ENCODE data around the gene ABL1. TPM values are rescaled to one million over a fixed set of nuclear protein-coding genes. Genes with fewer than 3 reads are reported as not detected.
A peak's percentile ranks its signal among the peaks of the same experiment; 100 is the strongest.

The ABL1 gene
- total and polyA plus RNA-seq, 5 donors, result 21.7 to 48.2 (median 41.2) TPM

- Histone ChIP-seq H3K4me1 (ENCODE audit: control insufficient read depth, insufficient read depth, low read length) (peaks cover 6% of the 10 kb centered on the region), H3K27ac (ENCODE audit: low read length) (no peak overlapping the region), H3K9me3 (ENCODE audit: control insufficient read depth, low read length) (no peaks in the 10 kb centered on the region), H3K4me3 (ENCODE audit: low read length) (no peak overlapping the region), H3K27me3 (ENCODE audit: control insufficient read depth, insufficient read depth) (no peaks in the 10 kb centered on the region)
- DNase-seq (no peak), ATAC-seq (no peak)
- intact Hi-C loops (cut with DNase I), result no loop called here
- 93% methylated on average over 5 of the region's 5 CpGs for WGBS
These were observed 9.2 kb upstream of the ABL1 start for GRCh38 chr9:130825809-130826208.

GRCh38 chr9:130829762-130830161 is 5.3 kb upstream of the ABL1 start:
- Histone ChIP-seq H3K27ac (ENCODE audit: low read length) (no peak overlapping the region), H3K4me3 (ENCODE audit: low read length) (no peak overlapping the region), H3K4me1 (ENCODE audit: control insufficient read depth, insufficient read depth, low read length) (peaks cover 4% of the 10 kb centered on the region), H3K9me3 (ENCODE audit: control insufficient read depth, low read length) (no peaks in the 10 kb centered on the region), H3K27me3 (ENCODE audit: control insufficient read depth, insufficient read depth) (no peaks in the 10 kb centered on the region)
- 87% methylated on average over 1 of the region's 1 CpG for WGBS
- intact Hi-C loops (cut with DNase I), result loop anchor here in 1 of 4 donors (5.0 kb wide), 1 partner anchor 47 kb away; no protein-coding TSS in a partner anchor
- DNase-seq (no peak), ATAC-seq (no peak)

DNA sequence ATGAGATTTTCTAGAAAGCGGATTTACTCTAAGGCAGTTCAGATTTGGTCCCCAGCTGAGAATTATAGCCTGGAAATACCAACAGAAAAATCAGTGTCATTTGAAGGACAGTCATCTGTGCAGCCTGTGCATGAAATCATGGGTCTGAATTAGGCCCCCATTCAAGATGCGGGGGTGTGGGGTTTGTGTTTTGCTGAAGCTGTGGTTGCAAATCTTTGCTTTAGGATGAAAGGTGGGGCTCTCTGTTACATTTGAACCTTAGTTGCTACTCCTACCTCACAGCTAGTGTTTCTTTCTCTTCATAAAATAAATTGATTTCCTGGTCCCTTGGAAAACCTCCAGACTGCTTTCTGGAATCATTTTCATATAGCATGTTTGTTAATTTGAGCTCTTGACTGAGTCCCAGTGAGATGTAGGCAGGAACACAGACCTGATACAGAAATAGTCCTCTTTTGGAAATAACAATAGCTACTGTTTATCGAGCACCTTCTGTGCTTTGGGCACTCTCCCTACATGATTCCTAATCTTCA is 4.8 kb upstream of the ABL1 start:
- intact Hi-C loops (cut with DNase I), result loop anchor here in 1 of 4 donors (5.0 kb wide), 1 partner anchor 48 kb away; no protein-coding TSS in a partner anchor
- peaks cover 4% of the 10 kb centered on the region for H3K4me1 ChIP-seq (ENCODE audit: control insufficient read depth, insufficient read depth, low read length)
- WGBS, result 57% methylated on average over 3 of the region's 3 CpGs

DNA sequence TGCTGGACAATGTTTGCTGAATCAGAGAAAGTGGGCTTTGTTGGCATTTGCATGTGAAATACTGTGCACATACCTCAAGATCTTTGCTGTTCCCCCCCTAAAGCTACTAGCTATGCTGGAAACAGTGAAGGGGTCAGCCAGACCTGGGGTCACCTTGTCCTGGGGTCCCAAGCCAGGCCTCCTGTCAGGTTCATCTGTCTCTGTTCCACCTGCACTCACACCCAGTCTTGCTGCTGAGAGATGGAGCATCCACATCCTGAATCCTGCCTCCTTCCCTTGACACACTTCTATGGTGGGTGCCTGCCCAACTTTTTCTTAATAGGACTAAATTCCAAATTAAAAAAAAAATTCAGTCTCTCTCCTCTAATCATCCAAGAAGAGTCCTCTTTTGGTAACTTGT is 4.0 kb upstream of the ABL1 start:
- no peak for ATAC-seq
- H3K9me3 ChIP-seq (ENCODE audit: control insufficient read depth, low read length), result no peaks in the 10 kb centered on the region
- intact Hi-C loops (cut with DNase I), result loop anchor here in 1 of 4 donors (5.0 kb wide), 1 partner anchor 49 kb away; no protein-coding TSS in a partner anchor
- no peak for DNase-seq
- H3K4me3 ChIP-seq (ENCODE audit: low read length), result no peak overlapping the region
- H3K4me1 ChIP-seq (ENCODE audit: control insufficient read depth, insufficient read depth, low read length), result peaks cover 4% of the 10 kb centered on the region
- no peaks in the 10 kb centered on the region for H3K27me3 ChIP-seq (ENCODE audit: control insufficient read depth, insufficient read depth)
- H3K27ac ChIP-seq (ENCODE audit: low read length), result no peak overlapping the region

More for the DNA sequence above, 4.8 kb upstream of the ABL1 start:
- H3K27ac ChIP-seq (ENCODE audit: low read length), result no peak overlapping the region
- no peaks in the 10 kb centered on the region for H3K27me3 ChIP-seq (ENCODE audit: control insufficient read depth, insufficient read depth)
- ATAC-seq, result no peak
- no peak overlapping the region for H3K4me3 ChIP-seq (ENCODE audit: low read length)
- H3K9me3 ChIP-seq (ENCODE audit: control insufficient read depth, low read length), result no peaks in the 10 kb centered on the region
- DNase-seq, result no peak

DNA sequence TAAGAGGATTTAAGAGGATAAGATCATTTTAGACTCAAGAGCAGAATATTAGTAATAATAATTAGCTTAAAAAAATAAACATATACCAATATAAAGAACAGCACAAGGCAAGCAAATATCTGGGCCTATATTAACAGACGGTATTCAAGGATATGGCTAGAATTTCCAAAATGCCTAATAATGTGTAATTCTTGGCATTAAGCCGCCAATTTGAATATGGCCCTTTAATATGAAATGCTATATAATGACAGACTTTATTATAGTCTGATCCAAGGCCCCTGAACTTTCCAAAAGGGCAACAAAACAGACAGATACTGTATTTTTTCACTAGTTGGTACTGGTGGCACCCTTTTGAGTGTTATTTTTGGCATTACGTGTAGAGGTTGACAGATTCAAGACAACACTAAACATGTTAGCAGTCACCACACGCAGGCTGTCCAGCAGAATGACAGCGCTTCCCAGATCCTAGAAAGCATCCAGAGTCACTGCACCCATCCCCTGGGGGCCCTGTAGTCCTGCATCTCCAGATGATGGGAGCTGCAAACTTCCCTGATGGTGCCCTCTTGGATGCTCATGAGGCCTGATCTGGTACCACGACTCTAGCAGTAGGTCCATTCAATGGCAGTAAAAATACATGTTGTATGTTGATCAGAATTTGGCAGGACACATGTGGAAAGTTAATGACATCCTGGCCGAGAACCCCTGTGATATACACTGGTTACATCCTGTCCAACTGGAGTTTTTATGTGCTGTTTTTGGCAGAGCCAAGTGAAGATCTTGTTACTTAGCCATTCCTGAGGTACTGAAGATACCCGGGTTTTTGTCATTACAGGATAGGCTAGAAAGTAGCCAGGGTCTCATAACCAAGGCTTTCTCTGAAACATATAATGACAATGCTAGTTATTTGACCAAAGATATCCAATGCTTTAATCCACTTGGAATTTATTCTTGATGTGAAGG is 1.7 kb upstream of the ABL1 start:
- no peak for ATAC-seq
- H3K27ac ChIP-seq (ENCODE audit: low read length), result no peak overlapping the region
- H3K9me3 ChIP-seq (ENCODE audit: control insufficient read depth, low read length), result no peaks in the 10 kb centered on the region
- H3K27me3 ChIP-seq (ENCODE audit: control insufficient read depth, insufficient read depth), result no peaks in the 10 kb centered on the region
- H3K4me3 ChIP-seq (ENCODE audit: low read length), result no peak overlapping the region
- intact Hi-C loops (cut with DNase I), result loop anchor here in 1 of 4 donors (5.0 kb wide), 1 partner anchor 51 kb away; no protein-coding TSS in a partner anchor
- WGBS, result 42% methylated on average over 8 of the region's 8 CpGs
- DNase-seq, result no peak
- peaks cover 4% of the 10 kb centered on the region for H3K4me1 ChIP-seq (ENCODE audit: control insufficient read depth, insufficient read depth, low read length)

DNA sequence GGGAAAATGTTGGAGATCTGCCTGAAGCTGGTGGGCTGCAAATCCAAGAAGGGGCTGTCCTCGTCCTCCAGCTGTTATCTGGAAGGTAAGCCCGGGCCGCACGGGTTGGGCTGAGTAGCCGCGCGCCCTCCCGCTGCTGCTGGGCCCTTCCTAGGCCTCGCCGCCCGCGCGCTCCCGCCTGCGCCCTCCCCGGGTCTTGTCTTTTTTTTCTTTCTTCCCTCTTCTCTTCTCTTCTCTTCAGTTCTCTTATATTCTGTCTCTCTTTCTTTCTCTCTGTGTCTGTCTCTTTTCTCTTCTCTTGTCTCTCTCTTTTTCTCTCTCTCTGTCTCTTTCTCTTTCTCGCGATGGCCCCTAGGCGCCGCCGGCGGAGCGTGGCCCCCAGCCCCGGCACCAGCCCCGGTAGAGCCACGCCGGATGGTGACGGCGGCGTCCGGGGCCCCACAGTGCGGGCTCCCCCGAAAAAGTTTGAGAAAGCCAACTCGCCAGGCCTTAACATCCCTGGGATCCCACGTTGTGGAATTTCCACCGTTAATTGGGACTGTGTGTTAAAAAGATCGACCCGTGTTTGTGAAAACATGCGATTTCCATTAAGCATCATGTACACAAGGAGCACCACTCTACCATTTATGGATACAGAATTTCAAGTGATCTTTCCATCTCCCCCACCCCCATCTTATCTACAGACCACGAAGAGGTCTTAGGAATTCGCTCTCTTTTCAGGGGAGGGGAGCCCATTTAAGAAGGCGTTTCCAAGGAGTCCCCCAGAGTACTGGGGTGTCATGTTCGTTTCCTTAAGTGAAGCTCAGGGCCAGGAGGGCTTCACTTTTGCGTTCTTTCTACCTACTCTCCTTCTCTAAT is 616 bp downstream of the ABL1 start:
- 1% methylated on average over 44 of the region's 44 CpGs for WGBS
- peaks cover 8% of the 10 kb centered on the region for H3K4me1 ChIP-seq (ENCODE audit: control insufficient read depth, insufficient read depth, low read length)
- H3K27me3 ChIP-seq (ENCODE audit: control insufficient read depth, insufficient read depth), result no peaks in the 10 kb centered on the region
- intact Hi-C loops (cut with DNase I), result no loop called here
- DNase-seq (peak; percentile 50 to 81 (median 80)), ATAC-seq (peak; percentile 33 to 40)
- H3K9me3 ChIP-seq (ENCODE audit: control insufficient read depth, low read length), result no peaks in the 10 kb centered on the region
- peak overlapping the region; percentile 78 for H3K4me3 ChIP-seq (ENCODE audit: low read length)
- peak overlapping the region; percentile 54 for H3K27ac ChIP-seq (ENCODE audit: low read length)

- 37% methylated on average over 5 of the region's 5 CpGs for WGBS
- Histone ChIP-seq H3K4me3 (ENCODE audit: low read length) (peak overlapping the region; percentile 78), H3K9me3 (ENCODE audit: control insufficient read depth, low read length) (no peaks in the 10 kb centered on the region), H3K4me1 (ENCODE audit: control insufficient read depth, insufficient read depth, low read length) (peaks cover 8% of the 10 kb centered on the region), H3K27me3 (ENCODE audit: control insufficient read depth, insufficient read depth) (no peaks in the 10 kb centered on the region), H3K27ac (ENCODE audit: low read length) (no peak overlapping the region)
- DNase-seq, result no peak
- no peak for ATAC-seq
- intact Hi-C loops (cut with DNase I), result no loop called here
These were observed 2.0 kb downstream of the ABL1 start for GRCh38 chr9:130837002-130837511.

- intact Hi-C loops (cut with DNase I), result no loop called here
- Histone ChIP-seq H3K27ac (ENCODE audit: low read length) (no peak overlapping the region), H3K4me1 (ENCODE audit: control insufficient read depth, insufficient read depth, low read length) (peaks cover 8% of the 10 kb centered on the region), H3K4me3 (ENCODE audit: low read length) (peak overlapping the region; percentile 78), H3K27me3 (ENCODE audit: control insufficient read depth, insufficient read depth) (no peaks in the 10 kb centered on the region), H3K9me3 (ENCODE audit: control insufficient read depth, low read length) (no peaks in the 10 kb centered on the region)
- ATAC-seq (no peak), DNase-seq (no peak)
- 48% methylated on average over 4 of the region's 4 CpGs for WGBS
These were observed 2.6 kb downstream of the ABL1 start for GRCh38 chr9:130837643-130838042.

GRCh38 chr9:130839132-130840111 is 4.4 kb downstream of the ABL1 start:
- 68% methylated on average over 9 of the region's 9 CpGs for WGBS

More at GRCh38 chr9:130839132-130840111, 4.4 kb downstream of the ABL1 start:
- no peaks in the 10 kb centered on the region for H3K9me3 ChIP-seq (ENCODE audit: control insufficient read depth, low read length)
- no peak overlapping the region for H3K4me3 ChIP-seq (ENCODE audit: low read length)
- no peaks in the 10 kb centered on the region for H3K27me3 ChIP-seq (ENCODE audit: control insufficient read depth, insufficient read depth)
- H3K4me1 ChIP-seq (ENCODE audit: control insufficient read depth, insufficient read depth, low read length), result peaks cover 18% of the 10 kb centered on the region
- no peak overlapping the region for H3K27ac ChIP-seq (ENCODE audit: low read length)
- DNase-seq (no peak), ATAC-seq (no peak)
- intact Hi-C loops (cut with DNase I), result loop anchor here in 1 of 4 donors (5.0 kb wide), 1 partner anchor 62 kb away; no protein-coding TSS in a partner anchor

All from right cardiac atrium (tissue), 5 donors.